DND-41 (cell line): ENCODE measurements around the gene TMEM232.

ENCODE experiments used
- ATAC-seq: fragments of 200-7000 bp; cut with Tn5 transposase; 3 replicates; pipeline ENCODE4 v1.9.1; 2021; ENCODE audit warnings: low read depth; ENCODE audit not compliant: insufficient read depth
- DNase-seq: peaks from one replicate; pipeline ENCODE4 v3.0.0-alpha.2; 2020
- H2AFZ ChIP-seq: 2 replicates; pipeline ENCODE4 v1.6.0; 2012; ENCODE audit warnings: low read depth, low read length
- H3K27ac ChIP-seq: 2 replicates; pipeline ENCODE4 v1.5.1; 2012; ENCODE audit warnings: low read length, inconsistent platforms
- H3K27me3 ChIP-seq: fragments of 200-600 bp; sonication (generic); 2 replicates; pipeline ENCODE4 v1.6.0; 2012; ENCODE audit warnings: low read length, mild to moderate bottlenecking, inconsistent platforms; ENCODE audit not compliant: insufficient read depth, poor library complexity
- H3K36me3 ChIP-seq: 2 replicates; pipeline ENCODE4 v1.5.1; 2012; ENCODE audit warnings: low read length, inconsistent platforms; ENCODE audit not compliant: insufficient read depth
- H3K4me1 ChIP-seq: 2 replicates; pipeline ENCODE4 v1.5.1; 2012; ENCODE audit warnings: mild to moderate bottlenecking, low read length; ENCODE audit not compliant: insufficient read depth
- H3K4me2 ChIP-seq: 2 replicates; pipeline ENCODE4 v1.6.0; 2012; ENCODE audit warnings: mild to moderate bottlenecking, moderate library complexity, low read length, inconsistent platforms; ENCODE audit not compliant: insufficient read depth
- H3K4me3 ChIP-seq, 2 experiments: fragments of 200-600 bp in 1 of 2; shearing (Covaris generic) in 1 of 2; 2 replicates each; pipeline ENCODE4 v1.5.1; 2012 to 2016; ENCODE audit warnings: inconsistent platforms in 2 of 2, low read length in 2 of 2, mild to moderate bottlenecking in 2 of 2, low read depth in 1 of 2, moderate library complexity in 1 of 2
- H3K79me2 ChIP-seq: 2 replicates; pipeline ENCODE4 v1.6.0; 2012; ENCODE audit warnings: low read length, inconsistent platforms; ENCODE audit not compliant: insufficient read depth
- H3K9ac ChIP-seq: 2 replicates; pipeline ENCODE4 v1.6.0; 2012; ENCODE audit warnings: low read depth, mild to moderate bottlenecking, inconsistent platforms, low read length, moderate library complexity
- H3K9me3 ChIP-seq: 2 replicates; pipeline ENCODE4 v1.5.1; 2012; ENCODE audit warnings: low read length, moderate library complexity, mild to moderate bottlenecking, inconsistent platforms; ENCODE audit not compliant: insufficient read depth, severe bottlenecking
- H4K20me1 ChIP-seq: 2 replicates; pipeline ENCODE4 v1.6.0; 2012; ENCODE audit warnings: low read length; ENCODE audit not compliant: insufficient read depth
- EZH2 ChIP-seq: IDR thresholded peaks from 3 replicates; pipeline ENCODE4 v1.6.1; 2012; ENCODE audit warnings: borderline replicate concordance, low read depth, mild to moderate bottlenecking, moderate library complexity, low read length, inconsistent platforms; ENCODE audit not compliant: severe bottlenecking
- TF ChIP-seq, protein P1 (sequence below): IDR thresholded peaks from 2 replicates; pipeline ENCODE4 v1.5.1; 2012; ENCODE audit warnings: borderline replicate concordance, low read length, moderate library complexity, mild to moderate bottlenecking; ENCODE audit not compliant: poor library complexity, severe bottlenecking; ENCODE audit errors: extremely low read depth

Gene TMEM232

DNA sequence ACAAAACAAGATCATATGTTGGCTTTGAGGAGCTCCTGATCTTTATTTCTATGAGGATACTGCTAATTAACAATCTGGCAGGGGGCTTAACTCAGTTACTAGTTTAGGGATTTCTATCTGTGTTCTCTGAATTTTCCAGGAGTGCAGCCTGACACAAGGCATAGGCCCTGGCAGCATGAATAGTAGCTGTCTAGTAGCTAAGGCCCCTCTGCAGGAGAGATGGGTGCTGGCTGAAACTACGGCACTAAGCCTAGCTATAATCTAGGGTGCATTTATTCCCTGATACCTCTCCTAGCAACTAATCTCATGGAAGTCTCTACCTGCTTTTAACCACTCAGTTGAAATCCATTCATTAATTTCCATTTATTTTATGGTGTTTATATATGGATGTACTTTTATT lies 268.2 kb downstream of the TMEM232 start:
- Histone ChIP-seq H3K79me2 (no peaks in the 10 kb centered on the region), H3K27me3 (no peaks in the 10 kb centered on the region), H3K36me3 (no peaks in the 10 kb centered on the region), H3K4me1 (no peaks in the 10 kb centered on the region), H2AFZ (no peak overlapping the region), H3K4me2 (no peak overlapping the region), H3K4me3 (no peak overlapping the region), H3K27ac (no peak overlapping the region), H4K20me1 (no peaks in the 10 kb centered on the region), H3K9ac (no peak overlapping the region), H3K9me3 (no peaks in the 10 kb centered on the region)
- DNase-seq = no peak
- TF ChIP-seq EZH2 = no peak
- TF ChIP-seq, protein P1, sequence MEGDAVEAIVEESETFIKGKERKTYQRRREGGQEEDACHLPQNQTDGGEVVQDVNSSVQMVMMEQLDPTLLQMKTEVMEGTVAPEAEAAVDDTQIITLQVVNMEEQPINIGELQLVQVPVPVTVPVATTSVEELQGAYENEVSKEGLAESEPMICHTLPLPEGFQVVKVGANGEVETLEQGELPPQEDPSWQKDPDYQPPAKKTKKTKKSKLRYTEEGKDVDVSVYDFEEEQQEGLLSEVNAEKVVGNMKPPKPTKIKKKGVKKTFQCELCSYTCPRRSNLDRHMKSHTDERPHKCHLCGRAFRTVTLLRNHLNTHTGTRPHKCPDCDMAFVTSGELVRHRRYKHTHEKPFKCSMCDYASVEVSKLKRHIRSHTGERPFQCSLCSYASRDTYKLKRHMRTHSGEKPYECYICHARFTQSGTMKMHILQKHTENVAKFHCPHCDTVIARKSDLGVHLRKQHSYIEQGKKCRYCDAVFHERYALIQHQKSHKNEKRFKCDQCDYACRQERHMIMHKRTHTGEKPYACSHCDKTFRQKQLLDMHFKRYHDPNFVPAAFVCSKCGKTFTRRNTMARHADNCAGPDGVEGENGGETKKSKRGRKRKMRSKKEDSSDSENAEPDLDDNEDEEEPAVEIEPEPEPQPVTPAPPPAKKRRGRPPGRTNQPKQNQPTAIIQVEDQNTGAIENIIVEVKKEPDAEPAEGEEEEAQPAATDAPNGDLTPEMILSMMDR = no peak
- no peak for ATAC-seq

DNA sequence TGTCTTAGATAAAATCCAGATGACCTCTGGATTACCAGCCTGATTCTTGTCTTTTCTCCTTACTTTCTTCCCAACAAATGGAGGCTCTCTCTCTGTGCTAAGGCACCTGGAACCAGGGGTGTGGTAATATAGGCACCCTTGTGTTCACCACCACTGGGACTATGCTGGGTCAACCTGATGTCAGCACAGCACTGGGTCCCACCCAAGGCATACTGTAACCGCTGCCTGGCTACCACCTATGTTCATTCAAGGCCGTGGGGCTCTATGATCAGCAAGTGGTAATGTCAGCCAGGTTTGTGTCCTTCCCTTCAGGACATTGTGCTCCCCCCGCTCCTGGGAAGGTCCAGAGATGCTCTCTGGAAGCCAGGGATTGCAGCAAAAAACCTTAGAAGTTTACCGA lies 283.6 kb downstream of the TMEM232 start:
- H2AFZ ChIP-seq = no peak overlapping the region
- no peak for TF ChIP-seq EZH2
- TF ChIP-seq, protein P1 = no peak
- no peak for DNase-seq
- H3K9ac ChIP-seq = no peak overlapping the region
- H3K27ac ChIP-seq = no peak overlapping the region
- H3K4me3 ChIP-seq = no peak overlapping the region
- no peaks in the 10 kb centered on the region for H3K79me2 ChIP-seq
- no peaks in the 10 kb centered on the region for H3K36me3 ChIP-seq
- no peaks in the 10 kb centered on the region for H3K9me3 ChIP-seq
- H4K20me1 ChIP-seq = no peaks in the 10 kb centered on the region
- ATAC-seq = no peak
- no peaks in the 10 kb centered on the region for H3K4me1 ChIP-seq
- H3K4me2 ChIP-seq = no peak overlapping the region
- H3K27me3 ChIP-seq = no peaks in the 10 kb centered on the region

DNA sequence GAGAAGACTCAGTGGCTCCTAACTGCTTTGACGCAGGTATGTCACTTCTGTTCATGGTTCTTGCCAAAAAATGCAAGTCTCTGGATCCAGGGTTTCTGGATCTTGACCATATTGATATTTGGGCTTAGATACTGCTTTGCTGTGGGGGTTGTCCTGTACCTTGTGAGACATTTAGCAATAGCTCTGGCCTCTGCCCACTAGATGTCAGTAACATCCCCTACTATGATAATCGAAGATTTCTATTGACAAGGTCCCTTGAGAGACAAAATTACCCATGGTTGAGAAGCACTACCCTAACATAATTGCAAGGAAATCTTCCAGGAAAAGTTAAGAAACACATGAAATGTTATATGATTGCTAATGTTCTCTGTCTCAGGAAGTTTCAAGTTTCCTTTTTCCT lies 285.4 kb downstream of the TMEM232 start:
- H3K4me1 ChIP-seq = no peaks in the 10 kb centered on the region
- H3K36me3 ChIP-seq = no peaks in the 10 kb centered on the region
- H4K20me1 ChIP-seq = no peaks in the 10 kb centered on the region
- peak; percentile 63; the same call in 2 of the 3 replicates for ATAC-seq
- peak; percentile 10 for DNase-seq
- TF ChIP-seq, protein P1 = peak; percentile 56
- TF ChIP-seq EZH2 = no peak
- H3K4me3 ChIP-seq = no peak overlapping the region
- no peaks in the 10 kb centered on the region for H3K9me3 ChIP-seq
- H3K79me2 ChIP-seq = no peaks in the 10 kb centered on the region
- H3K4me2 ChIP-seq = no peak overlapping the region
- no peak overlapping the region for H3K9ac ChIP-seq
- no peaks in the 10 kb centered on the region for H3K27me3 ChIP-seq
- no peak overlapping the region for H2AFZ ChIP-seq
- H3K27ac ChIP-seq = no peak overlapping the region

DNA sequence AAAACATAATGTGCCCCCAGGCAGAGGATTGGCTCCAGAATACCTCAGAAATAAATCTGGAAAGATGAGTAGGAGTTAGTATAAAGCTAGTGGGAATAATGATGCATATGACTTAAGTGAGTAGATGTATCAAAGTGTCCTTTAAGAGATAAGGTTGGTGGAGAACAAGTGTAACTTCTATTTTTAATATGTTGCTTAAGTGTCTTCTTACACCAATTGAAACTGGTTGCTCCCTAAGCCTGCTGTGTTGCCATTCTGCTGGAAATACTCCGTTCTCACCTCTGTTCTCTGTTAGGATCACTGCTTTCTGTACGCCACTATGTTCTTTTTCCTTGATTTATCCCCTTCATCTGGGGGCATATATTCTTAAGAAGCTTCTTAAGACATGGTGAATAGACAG lies 286.4 kb downstream of the TMEM232 start:
- Histone ChIP-seq H3K4me3 (no peak overlapping the region), H3K4me1 (no peaks in the 10 kb centered on the region), H3K79me2 (no peaks in the 10 kb centered on the region), H3K9ac (no peak overlapping the region), H3K9me3 (no peaks in the 10 kb centered on the region), H3K4me2 (no peak overlapping the region), H2AFZ (no peak overlapping the region), H3K27ac (no peak overlapping the region), H4K20me1 (no peaks in the 10 kb centered on the region), H3K36me3 (no peaks in the 10 kb centered on the region), H3K27me3 (no peaks in the 10 kb centered on the region)
- DNase-seq (no peak), ATAC-seq (no peak)
- TF ChIP-seq EZH2 = no peak
- TF ChIP-seq, protein P1 = no peak
